Stimulated activated naive B cell treated with anti-CD40 and anti-IgM and Interleukin-4, amounts not matched to agents 10 μg/mL and 1 μg/mL and 100 μg/mL, for 72 hours (primary cell): ENCODE measurements around the gene TEX29.

ENCODE experiments used
- ATAC-seq, 2 donors: fragments of 150-1000 bp; cut with Tn5 transposase; replicated peaks; 2 replicates each; pipeline ENCODE4 v1.10.0; 2021; ENCODE audit warnings: moderate library complexity in 1 of 2
- DNase-seq: peaks from one replicate; pipeline ENCODE4 v3.0.0; 2021
- H3K27ac Mint-ChIP-seq: one replicate; pipeline ENCODE4 v1.8.0; 2022; ENCODE audit warnings: mild to moderate bottlenecking, mixed read lengths
- H3K27me3 Mint-ChIP-seq, 2 donors: one replicate each; pipeline ENCODE4 v1.8.0; 2022; ENCODE audit warnings: mixed read lengths in 2 of 2
- H3K36me3 Mint-ChIP-seq, 2 donors: one replicate each; pipeline ENCODE4 v1.8.0; 2022; ENCODE audit warnings: mixed read lengths in 2 of 2, mild to moderate bottlenecking in 1 of 2
- H3K4me1 Mint-ChIP-seq, 2 donors: one replicate each; pipeline ENCODE4 v1.8.0; 2022; ENCODE audit warnings: mixed read lengths in 2 of 2, mild to moderate bottlenecking in 1 of 2
- H3K4me3 Mint-ChIP-seq, 2 donors: one replicate each; pipeline ENCODE4 v1.8.0; 2022; ENCODE audit warnings: mild to moderate bottlenecking in 2 of 2, mixed read lengths in 2 of 2, moderate library complexity in 1 of 2
- H3K9me3 Mint-ChIP-seq, 2 donors: one replicate each; pipeline ENCODE4 v1.8.0; 2022; ENCODE audit warnings: mixed read lengths in 2 of 2, mild to moderate bottlenecking in 1 of 2

The TEX29 gene

GRCh38 chr13:111387945-111388600 lies 67.6 kb downstream of the TEX29 start:
- no peak overlapping the region for H3K4me3 Mint-ChIP-seq
- H3K4me1 Mint-ChIP-seq, result peaks cover 0 to 3% of the 10 kb centered on the region in 2 donors
- H3K27me3 Mint-ChIP-seq, result peaks cover 25 to 33% of the 10 kb centered on the region in 2 donors
- DNase-seq, result no peak
- no peaks in the 10 kb centered on the region for H3K36me3 Mint-ChIP-seq
- no peak for ATAC-seq
- H3K27ac Mint-ChIP-seq, result no peak overlapping the region
- peaks cover 0 to 1% of the 10 kb centered on the region in 2 donors for H3K9me3 Mint-ChIP-seq

GRCh38 chr13:111388851-111389500 lies 68.5 kb downstream of the TEX29 start:
- ATAC-seq, result no peak
- Mint-ChIP-seq H3K27ac (no peak overlapping the region), H3K4me1 (peaks cover 0 to 3% of the 10 kb centered on the region in 2 donors), H3K36me3 (no peaks in the 10 kb centered on the region), H3K27me3 (peaks cover 19 to 24% of the 10 kb centered on the region in 2 donors), H3K9me3 (peaks cover 0 to 1% of the 10 kb centered on the region in 2 donors), H3K4me3 (no peak overlapping the region)
- DNase-seq, result no peak

GRCh38 chr13:111389621-111390521 lies 69.4 kb downstream of the TEX29 start:
- no peak for DNase-seq
- H3K27me3 Mint-ChIP-seq, result peaks cover 10 to 15% of the 10 kb centered on the region in 2 donors
- H3K4me1 Mint-ChIP-seq, result no peaks in the 10 kb centered on the region
- no peak overlapping the region for H3K27ac Mint-ChIP-seq
- peaks cover 0 to 2% of the 10 kb centered on the region in 2 donors for H3K9me3 Mint-ChIP-seq
- H3K4me3 Mint-ChIP-seq, result no peak overlapping the region
- H3K36me3 Mint-ChIP-seq, result no peaks in the 10 kb centered on the region
- ATAC-seq, result no peak

- no peak overlapping the region for H3K27ac Mint-ChIP-seq
- no peak overlapping the region for H3K4me3 Mint-ChIP-seq
- ATAC-seq (no peak), DNase-seq (no peak)
- H3K4me1 Mint-ChIP-seq, result no peaks in the 10 kb centered on the region
- no peaks in the 10 kb centered on the region for H3K36me3 Mint-ChIP-seq
- H3K9me3 Mint-ChIP-seq, result peaks cover 4 to 5% of the 10 kb centered on the region in 2 donors
- H3K27me3 Mint-ChIP-seq, result peaks cover 9 to 15% of the 10 kb centered on the region in 2 donors
Observed at GRCh38 chr13:111390522-111391270, 70.3 kb downstream of the TEX29 start.

GRCh38 chr13:111392486-111392885 lies 72.0 kb downstream of the TEX29 start:
- H3K27ac Mint-ChIP-seq, result no peak overlapping the region
- ATAC-seq, result no peak
- H3K36me3 Mint-ChIP-seq, result no peaks in the 10 kb centered on the region
- H3K27me3 Mint-ChIP-seq, result peaks cover 9 to 15% of the 10 kb centered on the region in 2 donors
- H3K9me3 Mint-ChIP-seq, result peaks cover 4 to 7% of the 10 kb centered on the region in 2 donors
- no peak for DNase-seq
- no peak overlapping the region for H3K4me3 Mint-ChIP-seq
- no peaks in the 10 kb centered on the region for H3K4me1 Mint-ChIP-seq

GRCh38 chr13:111393221-111393790 lies 72.9 kb downstream of the TEX29 start:
- Mint-ChIP-seq H3K27ac (no peak overlapping the region), H3K4me1 (no peaks in the 10 kb centered on the region), H3K4me3 (no peak overlapping the region), H3K9me3 (peaks cover 4 to 7% of the 10 kb centered on the region in 2 donors), H3K36me3 (no peaks in the 10 kb centered on the region), H3K27me3 (peaks cover 9 to 15% of the 10 kb centered on the region in 2 donors)
- ATAC-seq (no peak), DNase-seq (no peak)
